T-helper 1 cell treated with Interleukin-12 subunit alpha and Interleukin-12 subunit beta and Interleukin-4 antibody, amounts not matched to agents 30 ng/mL and 1 ng/mL, for 36 hours (primary cell): ENCODE data around the gene INSM1. TPM values are rescaled to one million over a fixed set of nuclear protein-coding genes. Genes with fewer than 3 reads are reported as not detected.

Source experiments
- intact Hi-C: fragments of 100-400 bp; cut with micrococcal nuclease; formaldehyde crosslinking; loops from one replicate; pipeline ENCODE4 v1.15.1; 2024
- total RNA-seq: library from RNA; stranded (reverse); gene quantifications from 2 replicates; pipeline ENCODE4 v1.2.3, GENCODE V29; 2022

The INSM1 gene
- total RNA-seq, 1 donor from 2014 or later, result 0.47 TPM

GRCh38 chr20:20360464-20360863, 7.4 kb upstream of the INSM1 start:
- intact Hi-C loops, result loop anchor here (1.0 to 5.0 kb wide), 5 partner anchors 208 to 1342 kb away; no protein-coding TSS in a partner anchor

- intact Hi-C loops, result loop anchor here (5.0 kb wide), 2 partner anchors 464 to 1339 kb away; no protein-coding TSS in a partner anchor
These were observed 5.0 kb upstream of the INSM1 start for GRCh38 chr20:20362774-20363433.

- intact Hi-C loops, result loop anchor here (5.0 kb wide), 2 partner anchors 464 to 1339 kb away; no protein-coding TSS in a partner anchor
These were observed 4.5 kb upstream of the INSM1 start for GRCh38 chr20:20363434-20363798.

- intact Hi-C loops, result loop anchor here (2.0 to 5.0 kb wide), 3 partner anchors 463 to 1338 kb away; no protein-coding TSS in a partner anchor
These were observed 3.9 kb upstream of the INSM1 start for GRCh38 chr20:20363799-20364592.

- intact Hi-C loops, result loop anchor here (2.0 to 5.0 kb wide), 5 partner anchors 462 to 1337 kb away; no protein-coding TSS in a partner anchor
These were observed 3.1 kb upstream of the INSM1 start for GRCh38 chr20:20364593-20365479.

- intact Hi-C loops, result loop anchor here (2.0 to 5.0 kb wide), 3 partner anchors 737 to 1145 kb away; no protein-coding TSS in a partner anchor
These were observed 2.3 kb upstream of the INSM1 start for GRCh38 chr20:20365480-20366161.

- intact Hi-C loops, result loop anchor here (5.0 kb wide), 2 partner anchors 736 to 1026 kb away; no protein-coding TSS in a partner anchor
These were observed 1.4 kb upstream of the INSM1 start for GRCh38 chr20:20366551-20366875.

GRCh38 chr20:20366876-20367574, 879 bp upstream of the INSM1 start:
- intact Hi-C loops, result loop anchor here (5.0 kb wide), 2 partner anchors 735 to 1025 kb away; no protein-coding TSS in a partner anchor

- intact Hi-C loops, result loop anchor here (5.0 kb wide), 2 partner anchors 734 to 1024 kb away; no protein-coding TSS in a partner anchor
These were observed 730 bp downstream of the INSM1 start for GRCh38 chr20:20368418-20369249.

- intact Hi-C loops, result loop anchor here (5.0 kb wide), 2 partner anchors 733 to 1023 kb away; no protein-coding TSS in a partner anchor
These were observed 1.6 kb downstream of the INSM1 start for GRCh38 chr20:20369250-20370093.

- intact Hi-C loops, result no loop called here
These were observed 2.2 kb downstream of the INSM1 start for GRCh38 chr20:20370094-20370575.

GRCh38 chr20:20371083-20371482, 3.2 kb downstream of the INSM1 start:
- intact Hi-C loops, result no loop called here

GRCh38 chr20:20371681-20372080, 3.8 kb downstream of the INSM1 start:
- intact Hi-C loops, result no loop called here

- intact Hi-C loops, result no loop called here
These were observed 5.2 kb downstream of the INSM1 start for GRCh38 chr20:20373091-20373571.

- intact Hi-C loops, result no loop called here
These were observed 8.0 kb downstream of the INSM1 start for GRCh38 chr20:20375862-20376261.

GRCh38 chr20:20386192-20386591, 18.3 kb downstream of the INSM1 start:
- intact Hi-C loops, result no loop called here

- intact Hi-C loops, result no loop called here
These were observed 22.5 kb downstream of the INSM1 start for GRCh38 chr20:20390393-20390792.

- intact Hi-C loops, result no loop called here
These were observed 23.2 kb downstream of the INSM1 start for GRCh38 chr20:20391115-20391514.
